Amygdala (tissue), 56 donors: ENCODE data around the gene BCAR1.
"Not testable (repeated sequence)": the region's sequence is repeated elsewhere in the genome, so short reads cannot be mapped to it uniquely, and the experiment has no call there.

ENCODE experiments used
- DNase-seq, 56 donors: peaks; one replicate each; lab custom pipeline; 2025; lab: John Stamatoyannopoulos, UW

Gene BCAR1

GRCh38 chr16:75242436-75243078 is 8.9 kb downstream of the BCAR1 start:
- not testable (repeated sequence) for DNase-seq

GRCh38 chr16:75241955-75242354 is 9.5 kb downstream of the BCAR1 start:
- DNase-seq = no peak

GRCh38 chr16:75241412-75241811 is 10.0 kb downstream of the BCAR1 start:
- DNase-seq = no peak

GRCh38 chr16:75240633-75241032 is 10.8 kb downstream of the BCAR1 start:
- not testable (repeated sequence) for DNase-seq

- DNase-seq = no peak
Measured at GRCh38 chr16:75239542-75240122, 11.8 kb downstream of the BCAR1 start.

- DNase-seq = peak in 10 of 56 donors; percentile 51 to 82 (median 68)
Measured at GRCh38 chr16:75238853-75239541, 12.4 kb downstream of the BCAR1 start.

- peak in 54 of 56 donors; percentile 32 to 92 (median 80) for DNase-seq
Measured at GRCh38 chr16:75238132-75238852, 13.1 kb downstream of the BCAR1 start.

- DNase-seq = peak in 1 of 56 donors; percentile 48
Measured at GRCh38 chr16:75237398-75238131, 13.9 kb downstream of the BCAR1 start.

GRCh38 chr16:75236736-75237397 is 14.6 kb downstream of the BCAR1 start:
- peak in 1 of 56 donors; percentile 10 for DNase-seq

GRCh38 chr16:75236232-75236631 is 15.2 kb downstream of the BCAR1 start:
- DNase-seq = no peak

GRCh38 chr16:75235721-75236193 is 15.7 kb downstream of the BCAR1 start:
- no peak for DNase-seq

GRCh38 chr16:75234856-75235696 is 16.3 kb downstream of the BCAR1 start:
- peak in 11 of 56 donors; percentile 15 to 45 (median 33) for DNase-seq

- DNase-seq = no peak
Measured at GRCh38 chr16:75233611-75233938, 17.8 kb downstream of the BCAR1 start.

GRCh38 chr16:75231570-75231969 is 19.9 kb downstream of the BCAR1 start:
- DNase-seq = no peak

- no peak for DNase-seq
Measured at GRCh38 chr16:75230471-75231110, 20.8 kb downstream of the BCAR1 start.

GRCh38 chr16:75229172-75230031 is 22.0 kb downstream of the BCAR1 start:
- no peak for DNase-seq
